Measurements from ENCODE around the gene ZNF853. TPM values are rescaled to one million over a fixed set of nuclear protein-coding genes. Genes with fewer than 3 reads are reported as not detected.

The ZNF853 gene
- total RNA-seq, 2 donors from 2014 or later, result 8.1 to 11.9 TPM

DNA sequence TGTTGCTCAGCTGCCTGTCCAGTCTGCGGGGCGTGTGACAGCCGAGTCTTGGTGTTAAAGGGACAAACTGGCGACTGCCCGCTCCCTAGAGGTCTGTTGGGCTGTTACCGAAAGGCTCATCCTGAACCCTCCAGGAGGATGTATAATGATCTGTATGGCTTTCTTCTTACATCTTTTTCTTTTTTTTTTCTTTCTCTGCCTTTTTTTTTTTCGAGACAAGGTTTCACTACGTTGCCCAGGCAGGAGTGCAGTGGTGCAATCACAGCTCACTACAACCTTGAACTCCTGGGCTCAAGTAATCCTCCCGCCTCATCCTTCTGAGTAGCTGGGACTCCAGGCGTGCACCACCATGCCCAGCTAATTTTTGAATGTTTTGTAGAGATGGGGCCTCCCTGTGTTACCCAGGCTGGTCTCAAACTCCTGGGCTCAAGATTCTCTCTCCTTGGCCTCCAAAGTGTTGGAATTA, 24.7 kb upstream of the ZNF853 start:
- DNase-seq (ENCODE audit: low spot score), result no peak
- intact Hi-C loops (cut with DNase I), result loop anchor here in 1 of 2 donors (5.0 kb wide), 1 partner anchor 593 kb away; no protein-coding TSS in a partner anchor

DNA sequence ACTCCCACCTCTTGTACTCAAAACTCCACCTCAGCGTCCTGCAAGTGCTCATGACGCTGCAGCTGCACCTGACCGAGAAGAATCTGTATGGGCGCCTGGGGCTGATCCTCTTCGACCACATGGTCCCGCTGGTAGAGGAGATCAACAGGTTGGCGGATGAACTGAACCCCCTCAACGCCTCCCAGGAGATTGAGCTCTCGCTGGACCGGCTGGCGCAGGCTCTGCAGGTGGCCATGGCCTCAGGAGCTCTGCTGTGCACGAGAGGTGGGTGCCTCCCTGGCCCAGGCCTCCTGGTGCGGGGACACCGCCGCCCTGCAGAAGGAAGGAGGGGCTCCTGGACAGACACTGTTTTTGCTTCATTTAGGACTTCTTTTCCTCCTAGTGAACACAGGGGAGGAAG, 15.3 kb upstream of the ZNF853 start:
- intact Hi-C loops (cut with DNase I), result no loop called here

DNA sequence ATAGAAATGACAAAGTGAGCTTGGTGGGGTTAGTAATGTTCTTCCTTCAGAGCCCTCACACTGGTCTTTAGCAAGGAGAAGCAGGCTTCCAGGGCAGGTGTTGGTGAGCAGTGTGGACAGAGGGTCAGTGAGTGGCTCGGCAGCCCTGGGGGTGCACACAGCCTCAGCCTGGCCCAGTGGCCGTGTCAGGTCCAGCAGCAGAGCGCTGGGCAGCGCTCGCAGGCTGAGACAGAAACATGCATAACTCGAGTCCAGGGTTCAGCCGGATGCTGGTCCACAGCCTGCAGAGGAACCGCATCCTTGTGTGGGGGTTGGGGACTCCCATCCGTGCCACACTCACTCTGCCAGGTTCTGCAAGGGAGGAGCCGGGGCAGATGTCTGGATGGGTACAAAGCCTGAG, 11.0 kb upstream of the ZNF853 start:
- intact Hi-C loops (cut with DNase I), result no loop called here
- DNase-seq (ENCODE audit: low spot score), result no peak

More for the DNA sequence above, 15.3 kb upstream of the ZNF853 start:
- no peak for DNase-seq (ENCODE audit: low spot score)

DNA sequence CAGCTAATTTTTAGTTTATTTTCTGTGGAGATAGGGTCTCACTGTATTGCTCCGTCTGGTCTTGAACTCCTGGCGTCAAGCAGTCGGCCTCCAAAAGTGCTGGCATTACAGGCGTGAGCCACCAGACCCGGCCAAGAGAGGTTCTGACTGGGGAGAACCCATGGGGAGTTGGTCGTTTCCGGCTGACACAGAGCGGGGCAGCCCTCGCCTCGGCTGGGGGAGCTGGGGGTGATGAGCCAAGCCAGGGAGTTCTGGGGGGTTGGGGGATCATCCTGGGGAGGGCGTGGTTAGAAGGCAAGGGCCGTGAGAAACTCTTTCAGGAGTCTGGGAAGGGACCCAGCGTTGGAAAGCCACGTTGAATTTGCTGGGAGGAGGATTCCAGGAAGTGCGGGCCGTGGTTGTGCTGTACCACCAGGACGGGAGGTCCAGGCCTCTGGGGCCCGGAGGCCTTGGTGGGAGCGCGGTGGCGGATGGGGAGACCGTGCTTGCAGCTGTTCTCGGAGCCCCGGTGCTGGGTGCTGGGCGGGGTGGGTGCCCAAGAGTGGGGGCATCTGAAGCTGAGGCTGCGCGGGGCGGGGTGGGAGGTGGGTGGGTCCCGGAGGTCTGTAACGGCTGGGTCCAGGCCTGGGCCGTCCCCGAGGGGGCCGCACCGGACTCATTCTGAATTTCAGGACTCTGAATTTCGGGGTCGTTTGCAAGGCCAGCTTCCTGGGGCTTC, 8.4 kb upstream of the ZNF853 start:
- DNase-seq (ENCODE audit: low spot score), result no peak
- intact Hi-C loops (cut with DNase I), result loop anchor here in 1 of 2 donors (1.0 kb wide), 1 partner anchor 33 kb away; no protein-coding TSS in a partner anchor

DNA sequence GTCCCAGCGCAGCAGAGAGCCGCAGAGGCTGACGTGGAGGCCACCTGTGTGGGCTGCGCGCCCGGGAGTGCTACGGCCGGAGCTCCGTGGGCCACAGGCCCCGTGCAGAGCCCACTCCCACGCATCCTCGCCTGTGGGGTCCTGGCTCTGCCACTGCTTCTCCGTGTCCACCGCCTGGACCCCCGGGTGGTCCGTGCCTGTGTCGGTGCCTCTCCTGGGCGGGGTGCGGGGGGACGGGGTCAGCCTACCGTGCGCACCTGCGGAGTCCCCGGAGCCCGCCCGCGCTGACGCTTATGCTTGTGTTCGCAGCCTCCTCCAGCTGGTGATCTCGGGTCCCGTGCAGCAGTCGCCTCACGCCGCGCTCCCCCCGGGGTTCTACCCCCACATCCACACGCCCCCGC, 7.8 kb upstream of the ZNF853 start:
- DNase-seq (ENCODE audit: low spot score), result no peak
- intact Hi-C loops (cut with DNase I), result loop anchor here in 1 of 2 donors (1.0 kb wide), 1 partner anchor 33 kb away; no protein-coding TSS in a partner anchor

DNA sequence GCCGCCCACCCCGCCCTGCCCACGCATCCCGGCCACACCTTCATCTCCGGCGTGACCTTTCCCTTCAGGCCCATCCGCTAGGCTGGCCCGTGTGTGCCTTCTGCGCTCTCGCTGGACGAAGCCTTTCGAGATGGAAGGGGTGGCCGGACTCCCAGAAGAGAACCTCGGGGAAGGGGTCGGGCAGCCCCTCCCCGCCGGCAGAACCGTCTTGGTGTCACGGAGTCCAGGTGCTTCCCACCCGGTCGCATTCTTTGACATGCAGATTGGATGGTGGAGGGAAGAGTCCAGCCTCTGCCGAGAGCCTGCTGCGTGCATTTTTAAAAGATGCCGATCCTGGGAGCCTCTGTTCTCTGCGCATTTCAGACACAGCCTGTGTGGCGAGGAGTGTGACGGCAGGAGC, 7.3 kb upstream of the ZNF853 start:
- intact Hi-C loops (cut with DNase I), result no loop called here
- no peak for DNase-seq (ENCODE audit: low spot score)

DNA sequence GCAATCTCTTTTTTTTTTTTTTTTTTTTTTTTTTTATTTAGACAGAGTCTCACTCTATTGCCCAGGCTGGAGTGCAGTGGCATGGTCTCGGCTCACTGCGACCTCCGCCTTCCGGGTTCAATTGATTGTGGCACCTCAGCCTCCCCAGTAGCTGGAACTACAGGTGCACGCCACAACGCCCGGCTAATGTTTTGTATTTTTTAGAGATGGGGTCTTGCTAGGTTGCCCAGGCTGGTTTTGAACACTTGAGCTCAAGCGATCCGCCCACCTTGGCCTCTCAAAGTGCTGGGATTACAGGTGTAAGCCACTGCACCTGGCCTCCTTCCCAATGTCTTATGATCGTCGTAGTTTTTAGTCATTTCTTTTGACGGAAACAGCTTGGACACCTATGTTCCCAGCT, 6.6 kb upstream of the ZNF853 start:
- no peak for DNase-seq (ENCODE audit: low spot score)
- intact Hi-C loops (cut with DNase I), result no loop called here

DNA sequence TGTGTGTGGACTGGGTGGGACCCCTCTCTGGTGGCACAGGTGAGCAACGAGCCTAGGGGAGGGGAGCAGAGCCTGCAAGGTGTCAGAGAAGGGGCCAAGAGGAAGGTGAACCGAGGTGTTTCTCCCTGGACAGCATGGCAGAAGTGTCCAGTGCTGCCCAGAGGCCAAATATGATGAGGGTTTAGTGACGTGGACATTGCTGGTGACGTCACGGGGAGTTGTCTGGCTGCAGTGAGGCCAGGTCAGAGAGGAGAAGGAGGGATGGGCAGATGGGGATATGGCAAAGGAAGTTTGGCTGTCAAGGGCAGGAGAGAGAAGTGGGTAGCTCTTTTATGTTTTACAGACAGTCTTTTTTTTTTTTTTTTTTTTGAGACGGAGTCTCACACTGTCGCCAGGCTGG, 2.6 kb upstream of the ZNF853 start:
- intact Hi-C loops (cut with DNase I), result no loop called here

DNA sequence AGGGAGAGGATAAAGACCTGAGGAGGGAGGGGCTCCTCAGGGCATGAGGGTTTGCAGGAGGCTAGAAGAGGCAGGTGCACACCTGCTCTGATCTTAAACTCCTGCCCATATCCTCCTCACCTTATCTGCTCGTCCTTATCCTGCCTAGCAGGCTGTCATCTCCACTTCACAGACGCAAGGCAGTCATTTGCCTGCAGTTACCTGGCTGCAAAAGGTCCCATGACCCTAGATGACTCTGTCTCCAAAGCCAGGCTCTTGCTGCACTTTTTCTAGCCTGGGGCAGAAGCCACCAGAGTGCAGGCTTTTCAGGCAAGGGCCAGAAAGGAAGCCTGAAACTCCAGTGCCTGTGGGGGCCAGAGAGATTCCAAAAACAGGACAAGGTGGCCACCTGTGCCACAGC, 1.7 kb upstream of the ZNF853 start:
- intact Hi-C loops (cut with DNase I), result no loop called here
- DNase-seq (ENCODE audit: low spot score), result no peak

More for the DNA sequence above, 2.6 kb upstream of the ZNF853 start:
- DNase-seq (ENCODE audit: low spot score), result no peak

DNA sequence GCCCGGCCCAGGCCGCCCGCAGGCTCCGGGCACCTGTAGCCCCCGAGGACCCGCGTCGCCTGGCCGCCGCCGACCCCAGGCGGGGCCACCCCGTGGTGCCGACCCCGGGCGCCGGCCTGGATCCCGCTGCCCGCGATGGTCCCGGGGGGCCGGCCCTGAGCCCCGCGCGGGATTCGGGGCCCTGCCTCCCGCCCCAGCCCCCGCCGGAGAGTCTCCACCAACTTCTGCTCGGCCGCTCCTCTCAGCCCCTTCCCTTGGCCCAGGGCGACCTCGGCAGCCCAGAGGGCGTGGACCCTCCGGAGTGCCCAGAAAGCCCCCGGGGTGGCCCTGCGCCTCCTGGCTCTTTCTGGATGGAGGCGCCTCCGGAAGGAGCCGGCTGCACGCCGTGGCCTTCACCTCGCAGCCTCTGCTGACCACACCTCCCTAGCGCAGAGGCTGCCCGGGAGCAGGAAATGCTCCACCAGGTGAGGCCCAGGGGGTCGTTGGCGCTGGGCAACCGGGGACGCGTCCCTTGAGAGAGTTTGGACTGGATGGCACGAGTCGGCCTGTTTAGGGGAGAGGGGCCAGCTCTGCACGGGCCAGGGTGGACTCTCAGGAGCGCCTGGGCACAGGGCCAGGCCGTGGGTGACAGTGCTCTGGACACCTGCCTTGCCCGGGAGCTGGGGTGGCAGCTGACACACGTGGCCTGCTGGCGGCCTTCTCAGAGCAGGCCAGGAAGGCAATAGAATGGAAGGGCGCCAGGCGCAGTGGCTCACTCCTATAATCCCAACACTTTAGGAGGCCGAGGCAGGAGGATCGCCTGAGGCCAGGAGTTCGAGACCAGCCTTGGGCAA, 529 bp downstream of the ZNF853 start:
- intact Hi-C loops (cut with DNase I), result no loop called here
- no peak for DNase-seq (ENCODE audit: low spot score)

DNA sequence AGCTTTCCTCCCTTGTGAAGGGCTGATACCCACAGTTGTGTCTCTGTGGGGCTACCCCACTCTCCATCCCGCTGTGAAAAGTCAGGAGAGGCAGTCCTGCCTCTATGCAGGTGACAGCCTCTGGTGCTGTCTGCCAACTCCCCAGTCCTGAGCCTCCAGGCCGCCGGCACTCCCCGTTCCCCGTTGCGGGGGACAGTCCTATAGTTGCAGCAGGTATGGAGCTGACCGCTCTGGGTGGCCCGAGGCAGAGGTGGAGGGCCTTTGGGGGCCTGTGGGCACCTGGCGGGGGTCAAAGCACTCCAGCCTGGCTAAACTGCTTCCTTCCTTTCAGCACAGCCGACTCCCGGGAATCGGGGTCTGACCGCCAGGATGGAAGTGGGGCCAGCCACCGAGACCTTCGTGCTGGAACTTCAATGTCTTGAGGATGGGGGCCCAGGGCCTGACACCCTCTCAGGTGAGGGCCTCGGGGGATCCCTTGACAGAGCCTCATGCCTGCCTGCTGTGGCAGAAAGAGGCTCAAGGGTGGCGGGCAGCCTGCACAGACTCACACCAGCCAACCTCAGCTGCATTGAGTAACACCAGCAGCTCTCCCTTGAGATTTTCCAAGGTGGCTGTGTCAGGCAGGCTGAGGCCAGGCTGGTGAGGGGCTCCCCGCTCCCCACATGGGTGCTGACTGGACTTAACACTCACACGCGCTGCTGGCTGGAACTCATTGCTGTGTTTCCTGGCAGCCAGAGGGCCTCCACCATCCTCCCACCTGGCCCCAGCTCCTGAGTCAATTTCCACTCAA, 1.6 kb downstream of the ZNF853 start:
- intact Hi-C loops (cut with DNase I), result no loop called here
- DNase-seq (ENCODE audit: low spot score), result no peak

DNA sequence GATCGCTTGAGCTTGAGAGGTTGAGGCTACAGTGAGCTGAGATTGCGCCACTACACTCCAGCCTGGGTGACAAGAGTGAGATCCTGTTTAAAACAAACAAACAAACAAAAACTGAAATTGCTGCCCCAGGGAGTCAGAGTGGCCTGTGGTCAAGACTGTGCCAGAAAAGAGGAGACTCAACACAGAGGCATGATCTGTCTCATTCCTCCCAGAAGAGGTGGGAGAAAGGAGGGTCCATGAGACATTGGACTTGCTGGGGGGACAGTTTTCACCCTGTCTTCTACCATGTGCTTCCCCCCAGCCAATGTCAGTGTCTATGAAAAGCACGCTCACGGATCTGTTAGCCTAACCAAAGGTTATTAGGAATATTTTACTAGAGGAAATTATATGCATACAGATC, 3.2 kb downstream of the ZNF853 start:
- intact Hi-C loops (cut with DNase I), result no loop called here
- no peak for DNase-seq (ENCODE audit: low spot score)

DNA sequence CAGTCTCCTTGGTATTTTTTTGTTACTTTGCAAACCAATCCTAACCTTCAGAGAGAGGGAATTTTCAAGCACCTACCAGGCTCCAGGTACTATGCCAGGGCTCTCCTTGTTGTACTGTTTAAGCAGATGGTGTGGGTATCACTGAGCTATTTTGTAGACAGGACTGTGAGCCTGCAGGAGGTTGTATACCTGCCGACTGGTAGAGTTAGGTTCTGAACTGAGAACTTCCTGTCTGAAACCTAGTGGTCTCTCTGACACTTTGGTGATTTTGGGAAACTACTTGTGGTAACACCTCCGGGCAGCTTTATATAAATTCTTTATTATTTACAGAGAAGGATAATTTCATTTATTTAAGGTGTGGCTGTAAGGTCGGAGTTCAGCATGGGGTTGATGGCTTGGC, 4.6 kb downstream of the ZNF853 start:
- intact Hi-C loops (cut with DNase I), result no loop called here

DNA sequence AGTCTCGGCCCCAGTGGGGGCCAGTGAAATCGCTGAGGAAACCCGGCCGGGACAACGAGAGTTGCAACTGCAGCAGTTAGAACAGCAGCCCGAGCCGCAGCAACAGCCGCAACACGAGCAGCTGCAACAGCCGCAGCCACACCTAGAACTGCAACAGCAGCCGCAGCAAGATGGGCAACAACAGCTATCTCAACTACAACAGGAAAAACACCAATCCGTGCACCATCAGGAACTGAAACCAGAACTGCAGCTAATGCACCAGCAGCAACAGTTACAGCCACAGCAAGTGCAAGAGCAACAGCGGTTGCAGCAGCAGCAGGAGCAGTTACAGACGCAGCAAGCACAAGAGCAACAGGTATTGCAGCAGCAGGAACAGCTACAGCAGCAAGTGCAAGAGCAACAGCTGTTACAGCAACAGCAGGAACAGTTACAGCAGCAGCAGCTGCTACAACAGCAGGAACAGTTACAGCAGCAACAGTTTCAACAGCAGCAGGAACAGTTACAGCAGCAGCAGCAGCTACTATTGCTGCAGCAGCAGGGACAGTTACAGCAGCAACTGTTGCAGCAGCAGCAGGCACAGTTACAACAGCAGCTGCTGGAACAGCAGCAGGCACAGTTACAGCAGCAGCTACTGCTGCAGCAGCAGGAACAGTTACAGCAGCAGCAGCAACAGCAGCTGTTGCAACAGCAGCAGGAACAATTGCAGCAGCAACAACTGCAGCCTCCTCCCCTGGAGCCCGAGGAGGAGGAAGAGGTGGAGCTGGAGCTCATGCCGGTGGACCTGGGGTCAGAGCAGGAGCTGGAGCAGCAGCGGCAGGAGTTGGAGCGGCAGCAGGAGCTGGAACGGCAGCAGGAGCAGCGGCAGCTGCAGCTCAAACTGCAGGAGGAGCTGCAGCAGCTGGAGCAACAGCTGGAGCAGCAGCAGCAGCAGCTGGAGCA, 6.1 kb downstream of the ZNF853 start:
- intact Hi-C loops (cut with DNase I), result no loop called here
- DNase-seq (ENCODE audit: low spot score), result no peak

More for the DNA sequence above, 4.6 kb downstream of the ZNF853 start:
- no peak for DNase-seq (ENCODE audit: low spot score)

DNA sequence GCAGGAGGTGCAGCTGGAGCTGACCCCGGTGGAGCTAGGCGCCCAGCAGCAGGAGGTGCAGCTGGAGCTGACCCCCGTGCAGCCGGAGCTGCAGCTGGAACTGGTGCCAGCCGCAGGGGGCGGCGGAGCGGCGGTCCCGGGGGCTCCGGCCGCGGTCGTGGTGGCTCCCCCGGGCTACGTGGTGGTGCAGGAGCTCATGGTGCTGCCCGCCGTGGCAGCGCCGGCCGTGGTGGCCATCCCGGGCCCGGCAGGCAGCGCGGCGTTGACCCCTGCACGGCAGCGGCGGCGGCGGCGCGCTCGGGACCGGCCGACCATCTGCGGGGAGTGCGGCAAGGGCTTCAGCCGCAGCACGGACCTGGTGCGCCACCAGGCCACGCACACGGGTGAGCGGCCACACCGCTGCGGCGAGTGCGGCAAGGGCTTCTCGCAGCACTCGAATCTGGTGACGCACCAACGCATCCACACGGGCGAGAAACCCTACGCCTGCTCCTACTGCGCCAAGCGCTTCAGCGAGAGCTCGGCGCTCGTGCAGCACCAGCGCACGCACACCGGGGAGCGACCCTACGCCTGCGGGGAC, 6.8 kb downstream of the ZNF853 start:
- intact Hi-C loops (cut with DNase I), result no loop called here
- no peak for DNase-seq (ENCODE audit: low spot score)

DNA sequence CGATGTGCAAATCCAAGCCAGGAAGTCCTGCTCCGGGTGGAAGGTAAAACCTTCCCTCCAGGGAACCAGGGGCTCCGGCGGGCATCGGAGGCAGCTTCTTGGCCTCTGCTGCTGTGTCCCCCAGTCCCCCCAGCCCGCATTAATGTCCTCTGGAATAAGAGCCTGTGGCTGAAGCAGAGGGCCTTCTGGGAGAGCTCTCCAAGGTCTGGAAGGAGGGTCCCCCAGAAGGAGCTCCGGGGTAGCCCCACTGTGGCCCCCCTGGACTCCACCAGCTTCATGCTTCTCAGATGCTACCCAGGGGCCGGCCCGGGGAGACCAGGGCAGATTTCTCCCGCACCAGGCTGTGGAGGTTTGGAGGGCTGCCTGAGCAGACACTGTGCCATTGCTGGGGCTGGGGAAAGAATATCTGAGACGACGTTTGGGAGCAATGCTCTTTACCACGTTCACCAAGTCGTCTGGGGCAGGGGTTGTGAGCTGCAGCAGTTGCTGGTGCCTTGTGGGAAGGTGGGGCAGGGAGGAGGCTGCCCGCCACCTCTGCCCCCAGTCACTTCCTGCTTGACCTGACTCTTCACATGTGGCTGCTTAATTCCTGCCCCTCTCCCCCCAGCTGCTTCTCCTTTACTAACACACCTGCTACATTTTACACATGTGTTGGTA, 8.3 kb downstream of the ZNF853 start:
- no peak for DNase-seq (ENCODE audit: low spot score)
- intact Hi-C loops (cut with DNase I), result no loop called here

DNA sequence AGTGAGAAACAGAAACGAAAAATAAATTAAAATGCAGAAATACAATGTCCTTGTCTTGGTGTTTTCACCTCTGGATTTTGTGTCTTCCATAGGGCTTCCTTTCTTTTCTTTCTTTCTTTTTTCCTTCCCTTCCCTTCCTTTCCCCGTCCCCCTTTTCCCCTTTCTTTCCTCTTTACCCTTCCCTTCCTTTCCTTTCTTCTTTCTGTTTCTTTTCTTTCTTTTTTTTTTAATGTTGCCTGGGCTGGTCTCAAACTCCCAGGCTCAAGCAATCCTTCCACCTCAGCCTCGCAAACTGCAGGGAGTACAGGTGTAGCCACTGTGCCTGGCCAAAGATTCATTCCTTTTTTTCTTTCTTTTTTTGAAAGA, 8.8 kb downstream of the ZNF853 start:
- no peak for DNase-seq (ENCODE audit: low spot score)
- intact Hi-C loops (cut with DNase I), result no loop called here

DNA sequence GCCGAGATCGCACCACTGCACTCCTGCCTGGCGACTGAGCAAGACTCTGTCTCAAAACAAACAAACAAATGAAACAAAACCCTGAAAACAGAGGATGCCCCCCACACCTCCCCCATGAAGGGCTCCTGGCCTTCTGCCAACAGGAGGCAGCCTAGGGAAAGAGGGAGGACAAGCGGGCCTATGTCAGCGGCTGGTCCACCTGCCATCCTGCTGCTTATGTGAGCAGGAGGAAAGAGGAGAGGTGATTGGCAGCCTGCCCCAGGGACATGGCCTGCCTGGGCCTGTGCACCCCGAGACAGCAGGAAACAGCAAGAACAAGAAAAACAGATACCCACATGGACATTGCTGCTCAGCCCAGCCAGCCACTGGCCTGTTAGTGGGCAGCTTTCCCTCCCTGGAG, 12.6 kb downstream of the ZNF853 start:
- intact Hi-C loops (cut with DNase I), result no loop called here
- DNase-seq (ENCODE audit: low spot score), result no peak

All from posterior vena cava (tissue), 2 donors.